ENCODE data around the gene RNU6-1. TPM values are rescaled to one million over a fixed set of nuclear protein-coding genes. Genes with fewer than 3 reads are reported as not detected.
A peak's percentile ranks its signal among the peaks of the same experiment; 100 is the strongest.

The RNU6-1 gene
- total and polyA plus RNA-seq, 2 donors (not counting 1 experiment from before 2014, with no cell fraction given), result not detected

DNA sequence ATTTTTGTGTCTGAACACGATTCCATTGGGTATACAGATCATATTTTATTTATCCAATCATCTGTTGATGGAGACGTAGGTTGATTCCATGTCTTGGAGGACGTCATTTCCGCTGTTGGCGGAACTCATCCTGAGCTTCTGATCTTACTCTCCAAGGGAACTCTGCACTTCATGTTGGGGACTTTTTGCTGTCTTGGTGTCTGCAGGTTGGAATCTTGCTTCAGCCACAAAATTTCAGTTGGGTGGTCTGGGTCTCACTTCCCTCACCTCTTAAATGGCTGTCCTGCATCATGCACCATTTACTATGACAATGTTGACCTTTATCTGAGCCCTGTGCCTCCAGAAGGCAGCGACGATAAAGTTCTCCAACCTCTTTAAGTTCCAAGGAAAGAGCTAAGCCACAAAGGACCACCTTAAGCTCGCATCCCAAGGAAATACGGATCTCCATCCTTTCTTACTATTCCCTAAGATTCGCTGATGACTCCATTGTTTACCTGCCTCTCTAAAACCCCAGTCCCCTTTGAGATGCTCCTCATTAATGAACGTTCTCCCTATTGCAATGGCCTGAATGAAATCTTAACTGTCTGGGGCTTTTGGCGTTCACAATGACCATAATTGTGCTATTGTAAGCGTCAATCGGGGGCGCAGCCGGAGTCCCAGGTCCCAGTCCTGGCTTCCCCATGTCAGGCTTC is 23.1 kb upstream of the RNU6-1 start:
- intact Hi-C loops (cut with micrococcal nuclease), result loop anchor here (1.0 to 5.0 kb wide), 6 partner anchors 23 to 414 kb away; partner anchors contain the start of genes FEM1B, PIAS1 and RNU6-1
- Histone ChIP-seq H3K27me3 (replicated peaks in 1 of 4; ENCODE audit: control extremely low read depth in 1 of 4, control insufficient read depth in 3 of 4, insufficient read depth in 4 of 4, low read length in 3 of 4) (peaks cover 0 to 4% (median 2%) of the 10 kb centered on the region in 4 experiments), H3K9me3 (ENCODE audit: control extremely low read depth in 1 of 3, control insufficient read depth in 2 of 3, insufficient read depth in 1 of 3, low read length in 2 of 3) (no peaks in the 10 kb centered on the region), H2AFZ (ENCODE audit: insufficient read depth, low read depth, low read length, poor library complexity, severe bottlenecking) (peak overlapping the region; percentile 81), H3K4me3 (ENCODE audit: control extremely low read depth in 1 of 5, extremely low read depth in 1 of 5, insufficient read depth in 1 of 5, low read depth in 2 of 5, low read length in 4 of 5) (peak overlapping the region in 4 of 5 experiments; percentile 25 to 60 (median 52)), H3K36me3 (replicated peaks in 1 of 2; ENCODE audit: control extremely low read depth in 1 of 2, control insufficient read depth in 1 of 2, extremely low read depth in 1 of 2, insufficient read depth in 2 of 2, low read length in 1 of 2) (no peaks in the 10 kb centered on the region), H3K4me1 (ENCODE audit: control insufficient read depth in 2 of 2, insufficient read depth in 2 of 2, low read length in 2 of 2) (peaks cover 14 to 15% of the 10 kb centered on the region in 2 donors), H3K79me2 (ENCODE audit: control insufficient read depth, insufficient read depth, low read length) (no peaks in the 10 kb centered on the region), H3K27ac (ENCODE audit: low read length in 2 of 2) (peak overlapping the region in 1 of 2 donors; percentile 25), H3K4me2 (replicated peaks; ENCODE audit: low read depth, low read length, poor library complexity, severe bottlenecking) (peak overlapping the region; percentile 86), H4K20me1 (ENCODE audit: control insufficient read depth, insufficient read depth, low read length, poor library complexity, severe bottlenecking) (no peaks in the 10 kb centered on the region), H3K9ac (ENCODE audit: low read length) (peak overlapping the region; percentile 57)
- H3K27me3 Mint-ChIP-seq, result peaks cover 9% of the 10 kb centered on the region
- ATAC-seq (ENCODE audit: low read depth) (peak; percentile 71), DNase-seq (peak; percentile 63)
- TF ChIP-seq, protein P1, sequence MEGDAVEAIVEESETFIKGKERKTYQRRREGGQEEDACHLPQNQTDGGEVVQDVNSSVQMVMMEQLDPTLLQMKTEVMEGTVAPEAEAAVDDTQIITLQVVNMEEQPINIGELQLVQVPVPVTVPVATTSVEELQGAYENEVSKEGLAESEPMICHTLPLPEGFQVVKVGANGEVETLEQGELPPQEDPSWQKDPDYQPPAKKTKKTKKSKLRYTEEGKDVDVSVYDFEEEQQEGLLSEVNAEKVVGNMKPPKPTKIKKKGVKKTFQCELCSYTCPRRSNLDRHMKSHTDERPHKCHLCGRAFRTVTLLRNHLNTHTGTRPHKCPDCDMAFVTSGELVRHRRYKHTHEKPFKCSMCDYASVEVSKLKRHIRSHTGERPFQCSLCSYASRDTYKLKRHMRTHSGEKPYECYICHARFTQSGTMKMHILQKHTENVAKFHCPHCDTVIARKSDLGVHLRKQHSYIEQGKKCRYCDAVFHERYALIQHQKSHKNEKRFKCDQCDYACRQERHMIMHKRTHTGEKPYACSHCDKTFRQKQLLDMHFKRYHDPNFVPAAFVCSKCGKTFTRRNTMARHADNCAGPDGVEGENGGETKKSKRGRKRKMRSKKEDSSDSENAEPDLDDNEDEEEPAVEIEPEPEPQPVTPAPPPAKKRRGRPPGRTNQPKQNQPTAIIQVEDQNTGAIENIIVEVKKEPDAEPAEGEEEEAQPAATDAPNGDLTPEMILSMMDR (IDR thresholded peaks at IDR 0.05), result no peak
- TF ChIP-seq EZH2 (IDR thresholded peaks at IDR 0.05; ENCODE audit: borderline replicate concordance, insufficient read depth, low read depth, low read length, poor library complexity, severe bottlenecking), result no peak
- H3K4me1 Mint-ChIP-seq, result peaks cover 14% of the 10 kb centered on the region
- ChIA-PET POLR2A (interaction anchor here (0.7 to 1.0 kb wide), 2 partner anchors 129 to 191 kb away, joined by 3 read pairs; partner anchors contain the start of gene PIAS1), CTCF (interaction anchor here (0.5 to 4.4 kb wide), 14 partner anchors 9 to 348 kb away, joined by 3 to 61 read pairs (median 3); partner anchors contain the start of gene PIAS1)
- H3K27ac Mint-ChIP-seq, result peak overlapping the region; percentile 90
- peak overlapping the region; percentile 80 for H3K4me3 Mint-ChIP-seq
- H3K9me3 Mint-ChIP-seq (ENCODE audit: insufficient read depth), result no peaks in the 10 kb centered on the region
- 36% methylated on average over 14 of the region's 16 CpGs for WGBS (ENCODE audit: insufficient coverage)

DNA sequence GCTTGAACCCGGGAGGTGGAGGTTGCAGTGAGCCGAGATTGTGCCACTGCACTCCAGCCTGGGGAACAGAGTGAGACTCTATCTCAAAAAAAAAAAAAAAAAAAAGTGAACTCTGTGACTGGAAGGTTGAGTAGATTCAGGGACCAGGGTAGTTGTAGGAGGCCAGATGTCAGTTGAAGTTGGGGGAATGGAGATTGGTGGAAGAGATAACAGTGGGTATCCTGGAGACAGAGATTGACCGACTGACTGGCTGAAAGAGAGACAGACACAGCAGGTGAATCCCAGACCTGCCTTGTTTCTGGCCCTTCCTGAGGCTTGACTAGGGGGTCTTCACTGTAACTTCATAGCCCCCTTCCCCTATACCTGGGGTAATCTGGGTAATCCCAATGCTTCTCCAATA is 22.1 kb upstream of the RNU6-1 start:
- no peaks in the 10 kb centered on the region for H3K9me3 Mint-ChIP-seq (ENCODE audit: insufficient read depth)
- ATAC-seq (ENCODE audit: low read depth) (no peak), DNase-seq (no peak)
- no peak overlapping the region for H3K4me3 Mint-ChIP-seq
- H3K4me1 Mint-ChIP-seq, result peaks cover 14% of the 10 kb centered on the region
- CTCF ChIA-PET, result interaction anchor here (1.0 to 4.4 kb wide), 3 partner anchors 8 to 292 kb away, joined by 3 to 61 read pairs (median 8); partner anchors contain the start of gene PIAS1
- no peaks in the 10 kb centered on the region for H3K9me3 ChIP-seq (ENCODE audit: control extremely low read depth in 1 of 3, control insufficient read depth in 2 of 3, insufficient read depth in 1 of 3, low read length in 2 of 3)
- no peak for TF ChIP-seq EZH2 (IDR thresholded peaks at IDR 0.05; ENCODE audit: borderline replicate concordance, insufficient read depth, low read depth, low read length, poor library complexity, severe bottlenecking)
- TF ChIP-seq, protein P1 (IDR thresholded peaks at IDR 0.05), result no peak
- H3K36me3 ChIP-seq (replicated peaks in 1 of 2; ENCODE audit: control extremely low read depth in 1 of 2, control insufficient read depth in 1 of 2, extremely low read depth in 1 of 2, insufficient read depth in 2 of 2, low read length in 1 of 2), result no peaks in the 10 kb centered on the region
- POLR2A ChIA-PET, result no interaction called here
- H3K4me1 ChIP-seq (ENCODE audit: control insufficient read depth in 2 of 2, insufficient read depth in 2 of 2, low read length in 2 of 2), result peaks cover 14 to 15% of the 10 kb centered on the region in 2 donors
- intact Hi-C loops (cut with micrococcal nuclease), result loop anchor here (1.0 to 5.0 kb wide), 3 partner anchors 79 to 415 kb away; partner anchors contain the start of genes FEM1B and PIAS1
- H3K4me3 ChIP-seq (ENCODE audit: control extremely low read depth in 1 of 5, extremely low read depth in 1 of 5, insufficient read depth in 1 of 5, low read depth in 2 of 5, low read length in 4 of 5), result no peak overlapping the region
- H4K20me1 ChIP-seq (ENCODE audit: control insufficient read depth, insufficient read depth, low read length, poor library complexity, severe bottlenecking), result no peaks in the 10 kb centered on the region
- no peak overlapping the region for H3K27ac ChIP-seq (ENCODE audit: low read length in 2 of 2)
- 86% methylated on average over 1 of the region's 3 CpGs for WGBS (ENCODE audit: insufficient coverage)
- H3K27me3 ChIP-seq (replicated peaks in 1 of 4; ENCODE audit: control extremely low read depth in 1 of 4, control insufficient read depth in 3 of 4, insufficient read depth in 4 of 4, low read length in 3 of 4), result peaks cover 0 to 4% (median 2%) of the 10 kb centered on the region in 4 experiments
- peaks cover 9% of the 10 kb centered on the region for H3K27me3 Mint-ChIP-seq
- H3K27ac Mint-ChIP-seq, result no peak overlapping the region
- no peaks in the 10 kb centered on the region for H3K79me2 ChIP-seq (ENCODE audit: control insufficient read depth, insufficient read depth, low read length)
- H3K4me2 ChIP-seq (replicated peaks; ENCODE audit: low read depth, low read length, poor library complexity, severe bottlenecking), result no peak overlapping the region
- no peak overlapping the region for H2AFZ ChIP-seq (ENCODE audit: insufficient read depth, low read depth, low read length, poor library complexity, severe bottlenecking)
- no peak overlapping the region for H3K9ac ChIP-seq (ENCODE audit: low read length)

Data from B cell (primary cell).